ENCODE results near the gene PAMR1. TPM values are rescaled to one million over a fixed set of nuclear protein-coding genes. Genes with fewer than 3 reads are reported as not detected.

The PAMR1 gene
- total and polyA plus RNA-seq, 2 of the 8 experiments (the other 6 are each of a cell fraction or from before 2014, with no cell fraction given): 3.0 to 6.9 TPM

DNA sequence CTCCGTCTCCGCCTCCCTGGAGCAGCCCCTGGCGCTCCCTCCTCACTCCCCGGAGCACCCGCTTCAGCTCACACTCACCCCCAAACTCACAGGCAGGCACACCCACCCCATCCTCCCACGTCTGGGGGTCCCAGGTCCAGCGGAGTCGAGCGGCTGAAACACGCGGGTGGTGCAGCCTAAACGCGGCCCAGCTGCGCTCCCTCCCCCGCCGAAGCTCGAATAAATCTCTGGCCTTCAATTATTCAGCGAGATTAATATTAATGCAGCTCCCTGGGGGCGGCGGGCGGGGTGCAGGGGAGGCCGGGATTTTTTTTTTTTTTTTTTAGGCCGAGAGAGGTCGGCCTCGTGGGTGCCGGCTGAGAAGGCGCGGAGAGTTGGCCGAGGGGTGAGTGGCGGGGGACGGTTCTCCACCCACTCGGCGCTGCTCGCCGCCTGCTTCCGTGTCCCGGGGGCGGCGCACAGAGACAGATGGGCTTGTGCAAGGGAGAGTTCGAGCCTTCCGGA, 105.5 kb downstream of the PAMR1 start:
- 2% methylated on average over 24 of the region's 41 CpGs; no CpG with 5 or more reads in 1 of the 2 experiments for WGBS, 2 experiments (ENCODE audit: extremely low coverage in 1 of 2, insufficient coverage in 1 of 2, insufficient read length in 1 of 2, insufficient replicate concordance in 2 of 2, low coverage in 1 of 2, low lambda C conversion rate in 2 of 2, missing lambda C conversion rate in 1 of 2)
- Histone ChIP-seq H3K18ac (ENCODE audit: extremely low read depth, low read length) (peak overlapping the region; percentile 90), H4K91ac (replicated peaks; ENCODE audit: insufficient read length, low read length) (peak overlapping the region; percentile 60), H4K8ac (ENCODE audit: extremely low read depth, insufficient read depth, low read length) (peak overlapping the region; percentile 1; the same call in 1 of the 2 replicates), H2BK5ac (ENCODE audit: low read depth, low read length) (no peak overlapping the region), H2BK15ac (ENCODE audit: low read length) (0 out of 2 replicates have a peak overlapping the region, but pooled peaks have one; percentile 61), H4K5ac (ENCODE audit: insufficient read length, low read depth, low read length) (peak overlapping the region; percentile 23), H3K56ac (replicated peaks; ENCODE audit: insufficient read length, low read depth, low read length) (peak overlapping the region; percentile 48), H3K4me1 (replicated peaks in 1 of 4; ENCODE audit: control insufficient read depth in 3 of 4, insufficient read depth in 4 of 4, low read length in 3 of 4) (peaks cover 0 to 8% (median 4%) of the 10 kb centered on the region in 4 experiments; a peak in 5 of 7 replicates), H2AK5ac (ENCODE audit: low read depth, low read length) (no peak overlapping the region), H3K36me3 (ENCODE audit: control insufficient read depth in 2 of 4, insufficient read depth in 4 of 4, low read length in 3 of 4) (no peaks in the 10 kb centered on the region), H3K9ac (replicated peaks in 1 of 4; ENCODE audit: extremely low read depth in 1 of 4, low read depth in 3 of 4, low read length in 3 of 4) (peak overlapping the region in 2 of 4 experiments; percentile 14 to 45; a peak in 2 of 7 replicates), H3K4ac (replicated peaks; ENCODE audit: insufficient read length, low read depth, low read length) (no peak overlapping the region), H3K23me2 (ENCODE audit: low read depth, low read length) (peaks cover 19% of the 10 kb centered on the region; the same call in 1 of the 2 replicates), H2BK12ac (ENCODE audit: low read depth, low read length) (0 out of 2 replicates have a peak overlapping the region, but pooled peaks have one; percentile 50), H3K9me3 (ENCODE audit: insufficient read depth in 2 of 2, low read depth in 1 of 2, low read length in 1 of 2) (no peaks in the 10 kb centered on the region), H3K27me3 (replicated peaks in 1 of 4; ENCODE audit: control insufficient read depth in 3 of 4, extremely low read depth in 1 of 4, insufficient read depth in 3 of 4, low read length in 3 of 4) (peaks cover 31 to 82% (median 70%) of the 10 kb centered on the region in 4 experiments), H2BK120ac (replicated peaks; ENCODE audit: low read depth, low read length) (no peak overlapping the region), H3K23ac (ENCODE audit: insufficient read length) (no peak overlapping the region), H3K4me3 (ENCODE audit: extremely low read depth in 1 of 4, insufficient read depth in 2 of 4, low read depth in 3 of 4, low read length in 4 of 4) (peak overlapping the region; percentile 65 to 94 (median 71)), H3K79me1 (ENCODE audit: low read depth, low read length) (no peaks in the 10 kb centered on the region), H3K4me2 (ENCODE audit: insufficient read depth in 1 of 2, low read depth in 2 of 2, low read length in 2 of 2) (peak overlapping the region; percentile 92 to 98), H4K20me1 (replicated peaks in 1 of 2; ENCODE audit: control insufficient read depth in 1 of 2, insufficient read depth in 2 of 2, low read length in 2 of 2) (peaks cover 0 to 4% of the 10 kb centered on the region in 2 experiments), H2AFZ (ENCODE audit: low read length) (peak overlapping the region; percentile 89), H2BK20ac (ENCODE audit: low read length) (no peak overlapping the region), H3K14ac (ENCODE audit: insufficient read length) (no peak overlapping the region), H3K27ac (ENCODE audit: low read depth, low read length) (no peak overlapping the region), H3K79me2 (ENCODE audit: control insufficient read depth in 1 of 2, insufficient read depth in 2 of 2, low read length in 2 of 2) (no peaks in the 10 kb centered on the region)
- ChIA-PET CTCF (ENCODE audit: partially characterized antibody) (interaction anchor here (1.3 to 2.5 kb wide), 4 partner anchors 10 to 841 kb away, joined by 3 to 5 read pairs (median 4); no protein-coding TSS in a partner anchor), POLR2A (ENCODE audit: partially characterized antibody) (interaction anchor here (0.7 kb wide), 1 partner anchor 58 kb away, joined by 3 read pairs; no protein-coding TSS in a partner anchor)
- FAIRE-seq (no peak), DNase-seq (ENCODE audit: low read depth in 1 of 2, low spot score in 2 of 2) (no peak)
- TF ChIP-seq HDAC2 (IDR thresholded peaks at IDR 0.05; ENCODE audit: borderline replicate concordance in 1 of 2, low read depth in 2 of 2, low read length in 2 of 2): no peak
- TF ChIP-seq, protein P1, sequence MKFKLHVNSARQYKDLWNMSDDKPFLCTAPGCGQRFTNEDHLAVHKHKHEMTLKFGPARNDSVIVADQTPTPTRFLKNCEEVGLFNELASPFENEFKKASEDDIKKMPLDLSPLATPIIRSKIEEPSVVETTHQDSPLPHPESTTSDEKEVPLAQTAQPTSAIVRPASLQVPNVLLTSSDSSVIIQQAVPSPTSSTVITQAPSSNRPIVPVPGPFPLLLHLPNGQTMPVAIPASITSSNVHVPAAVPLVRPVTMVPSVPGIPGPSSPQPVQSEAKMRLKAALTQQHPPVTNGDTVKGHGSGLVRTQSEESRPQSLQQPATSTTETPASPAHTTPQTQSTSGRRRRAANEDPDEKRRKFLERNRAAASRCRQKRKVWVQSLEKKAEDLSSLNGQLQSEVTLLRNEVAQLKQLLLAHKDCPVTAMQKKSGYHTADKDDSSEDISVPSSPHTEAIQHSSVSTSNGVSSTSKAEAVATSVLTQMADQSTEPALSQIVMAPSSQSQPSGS (IDR thresholded peaks at IDR 0.05; ENCODE audit: low read length): no peak
- peak; percentile 98 for TF ChIP-seq ASH2L (IDR thresholded peaks at IDR 0.05; ENCODE audit: low read length)
- no peak for TF ChIP-seq SRF (IDR thresholded peaks at IDR 0.05; ENCODE audit: low read depth, low read length)
- TF ChIP-seq CBX8 (IDR thresholded peaks at IDR 0.05; ENCODE audit: borderline replicate concordance, low read depth, low read length): no peak
- no peak for TF ChIP-seq RNF2 (IDR thresholded peaks at IDR 0.05; ENCODE audit: borderline replicate concordance, low read depth, low read length, missing control alignments, poor library complexity, severe bottlenecking)
- TF ChIP-seq GABPA (IDR thresholded peaks at IDR 0.05; ENCODE audit: borderline replicate concordance, insufficient read depth, low read length): no peak
- no peak for TF ChIP-seq SIX5 (IDR thresholded peaks at IDR 0.05; ENCODE audit: low read depth, low read length)
- no peak for TF ChIP-seq CTBP2 (IDR thresholded peaks at IDR 0.05; ENCODE audit: borderline replicate concordance, insufficient read depth, insufficient read length, low read length)

All from H1 (cell line).